ENCODE measurements around the gene COTL1. TPM values are rescaled to one million over a fixed set of nuclear protein-coding genes. Genes with fewer than 3 reads are reported as not detected.
A peak's percentile ranks its signal among the peaks of the same experiment; 100 is the strongest.

COTL1 gene
- total and polyA plus RNA-seq, 2 donors: 117 to 145 TPM

- Histone ChIP-seq H3K9me3 (ENCODE audit: control insufficient read depth in 2 of 2, insufficient read depth in 1 of 2, low read length in 1 of 2) (no peaks in the 10 kb centered on the region), H3K4me1 (ENCODE audit: control insufficient read depth in 2 of 2, insufficient read depth in 2 of 2, low read length in 2 of 2) (peaks cover 0 to 8% of the 10 kb centered on the region in 2 donors)
- WGBS: 98% methylated on average over 27 of the region's 27 CpGs
Observed at GRCh38 chr16:84659656-84660300, 41.9 kb upstream of the COTL1 start.

GRCh38 chr16:84658690-84659089, 40.8 kb upstream of the COTL1 start:
- 97% methylated on average over 11 of the region's 11 CpGs for WGBS
- Histone ChIP-seq H3K4me1 (ENCODE audit: control insufficient read depth in 2 of 2, insufficient read depth in 2 of 2, low read length in 2 of 2) (peaks cover 0 to 8% of the 10 kb centered on the region in 2 donors), H3K36me3 (ENCODE audit: control insufficient read depth in 2 of 2, insufficient read depth in 2 of 2, low read length in 1 of 2) (peaks cover 62 to 70% of the 10 kb centered on the region in 2 donors), H3K4me3 (ENCODE audit: low read length in 2 of 2) (no peak overlapping the region), H3K27me3 (ENCODE audit: control insufficient read depth in 2 of 2, insufficient read depth in 1 of 2, low read length in 1 of 2) (no peaks in the 10 kb centered on the region), H3K27ac (ENCODE audit: low read depth in 1 of 2, low read length in 1 of 2) (no peak overlapping the region), H3K9me3 (ENCODE audit: control insufficient read depth in 2 of 2, insufficient read depth in 1 of 2, low read length in 1 of 2) (no peaks in the 10 kb centered on the region)
- DNase-seq (ENCODE audit: low read depth in 6 of 9, low spot score in 9 of 9): no peak

More at GRCh38 chr16:84659656-84660300, 41.9 kb upstream of the COTL1 start:
- H3K27ac ChIP-seq (ENCODE audit: low read depth in 1 of 2, low read length in 1 of 2): no peak overlapping the region
- peaks cover 67 to 72% of the 10 kb centered on the region in 2 donors for H3K36me3 ChIP-seq (ENCODE audit: control insufficient read depth in 2 of 2, insufficient read depth in 2 of 2, low read length in 1 of 2)
- no peak overlapping the region for H3K4me3 ChIP-seq (ENCODE audit: low read length in 2 of 2)
- H3K27me3 ChIP-seq (ENCODE audit: control insufficient read depth in 2 of 2, insufficient read depth in 1 of 2, low read length in 1 of 2): no peaks in the 10 kb centered on the region
- DNase-seq (ENCODE audit: low read depth in 6 of 9, low spot score in 9 of 9): no peak

- DNase-seq (ENCODE audit: low read depth in 6 of 9, low spot score in 9 of 9): no peak
- no peak overlapping the region for H3K27ac ChIP-seq (ENCODE audit: low read depth in 1 of 2, low read length in 1 of 2)
- no peaks in the 10 kb centered on the region for H3K27me3 ChIP-seq (ENCODE audit: control insufficient read depth in 2 of 2, insufficient read depth in 1 of 2, low read length in 1 of 2)
- H3K4me1 ChIP-seq (ENCODE audit: control insufficient read depth in 2 of 2, insufficient read depth in 2 of 2, low read length in 2 of 2): peaks cover 8 to 19% of the 10 kb centered on the region in 2 donors
- no peaks in the 10 kb centered on the region for H3K9me3 ChIP-seq (ENCODE audit: control insufficient read depth in 2 of 2, insufficient read depth in 1 of 2, low read length in 1 of 2)
- WGBS: 98% methylated on average over 50 of the region's 50 CpGs
- H3K4me3 ChIP-seq (ENCODE audit: low read length in 2 of 2): no peak overlapping the region
- H3K36me3 ChIP-seq (ENCODE audit: control insufficient read depth in 2 of 2, insufficient read depth in 2 of 2, low read length in 1 of 2): peaks cover 54 to 68% of the 10 kb centered on the region in 2 donors
Observed at GRCh38 chr16:84657229-84657837, 39.5 kb upstream of the COTL1 start.

- no peak for DNase-seq (ENCODE audit: low read depth in 6 of 9, low spot score in 9 of 9)
- Histone ChIP-seq H3K36me3 (ENCODE audit: control insufficient read depth in 2 of 2, insufficient read depth in 2 of 2, low read length in 1 of 2) (peaks cover 48 to 63% of the 10 kb centered on the region in 2 donors), H3K4me3 (ENCODE audit: low read length in 2 of 2) (no peak overlapping the region), H3K27me3 (ENCODE audit: control insufficient read depth in 2 of 2, insufficient read depth in 1 of 2, low read length in 1 of 2) (no peaks in the 10 kb centered on the region), H3K27ac (ENCODE audit: low read depth in 1 of 2, low read length in 1 of 2) (no peak overlapping the region), H3K4me1 (ENCODE audit: control insufficient read depth in 2 of 2, insufficient read depth in 2 of 2, low read length in 2 of 2) (peaks cover 11 to 24% of the 10 kb centered on the region in 2 donors), H3K9me3 (ENCODE audit: control insufficient read depth in 2 of 2, insufficient read depth in 1 of 2, low read length in 1 of 2) (no peaks in the 10 kb centered on the region)
- WGBS: 92% methylated on average over 22 of the region's 22 CpGs
Observed at GRCh38 chr16:84656649-84657048, 38.8 kb upstream of the COTL1 start.

GRCh38 chr16:84654998-84655397, 37.1 kb upstream of the COTL1 start:
- Histone ChIP-seq H3K27me3 (ENCODE audit: control insufficient read depth in 2 of 2, insufficient read depth in 1 of 2, low read length in 1 of 2) (no peaks in the 10 kb centered on the region), H3K9me3 (ENCODE audit: control insufficient read depth in 2 of 2, insufficient read depth in 1 of 2, low read length in 1 of 2) (peaks cover 0 to 2% of the 10 kb centered on the region in 2 donors), H3K4me1 (ENCODE audit: control insufficient read depth in 2 of 2, insufficient read depth in 2 of 2, low read length in 2 of 2) (peaks cover 11 to 25% of the 10 kb centered on the region in 2 donors), H3K36me3 (ENCODE audit: control insufficient read depth in 2 of 2, insufficient read depth in 2 of 2, low read length in 1 of 2) (peaks cover 37 to 54% of the 10 kb centered on the region in 2 donors), H3K27ac (ENCODE audit: low read depth in 1 of 2, low read length in 1 of 2) (no peak overlapping the region), H3K4me3 (ENCODE audit: low read length in 2 of 2) (no peak overlapping the region)
- DNase-seq (ENCODE audit: low read depth in 6 of 9, low spot score in 9 of 9): no peak
- WGBS: 81% methylated on average over 6 of the region's 6 CpGs

GRCh38 chr16:84654238-84654637, 36.4 kb upstream of the COTL1 start:
- Histone ChIP-seq H3K27ac (ENCODE audit: low read depth in 1 of 2, low read length in 1 of 2) (no peak overlapping the region), H3K9me3 (ENCODE audit: control insufficient read depth in 2 of 2, insufficient read depth in 1 of 2, low read length in 1 of 2) (peaks cover 0 to 2% of the 10 kb centered on the region in 2 donors), H3K27me3 (ENCODE audit: control insufficient read depth in 2 of 2, insufficient read depth in 1 of 2, low read length in 1 of 2) (peaks cover 0 to 3% of the 10 kb centered on the region in 2 donors), H3K36me3 (ENCODE audit: control insufficient read depth in 2 of 2, insufficient read depth in 2 of 2, low read length in 1 of 2) (peaks cover 30 to 47% of the 10 kb centered on the region in 2 donors), H3K4me1 (ENCODE audit: control insufficient read depth in 2 of 2, insufficient read depth in 2 of 2, low read length in 2 of 2) (peaks cover 13 to 30% of the 10 kb centered on the region in 2 donors), H3K4me3 (ENCODE audit: low read length in 2 of 2) (no peak overlapping the region)
- 97% methylated on average over 3 of the region's 3 CpGs for WGBS
- DNase-seq (ENCODE audit: low read depth in 6 of 9, low spot score in 9 of 9): no peak

- peaks cover 0 to 2% of the 10 kb centered on the region in 2 donors for H3K9me3 ChIP-seq (ENCODE audit: control insufficient read depth in 2 of 2, insufficient read depth in 1 of 2, low read length in 1 of 2)
- WGBS: 15% methylated on average over 7 of the region's 7 CpGs
- no peak overlapping the region for H3K4me3 ChIP-seq (ENCODE audit: low read length in 2 of 2)
- peaks cover 17 to 30% of the 10 kb centered on the region in 2 donors for H3K36me3 ChIP-seq (ENCODE audit: control insufficient read depth in 2 of 2, insufficient read depth in 2 of 2, low read length in 1 of 2)
- DNase-seq (ENCODE audit: low read depth in 6 of 9, low spot score in 9 of 9): peak in 8 of 9 donors; percentile 30 to 90 (median 70)
- peak overlapping the region in 1 of 2 donors; percentile 31 for H3K27ac ChIP-seq (ENCODE audit: low read depth in 1 of 2, low read length in 1 of 2)
- H3K27me3 ChIP-seq (ENCODE audit: control insufficient read depth in 2 of 2, insufficient read depth in 1 of 2, low read length in 1 of 2): peaks cover 0 to 11% of the 10 kb centered on the region in 2 donors
- peaks cover 20 to 39% of the 10 kb centered on the region in 2 donors for H3K4me1 ChIP-seq (ENCODE audit: control insufficient read depth in 2 of 2, insufficient read depth in 2 of 2, low read length in 2 of 2)
Observed at GRCh38 chr16:84652566-84652965, 34.7 kb upstream of the COTL1 start.

- peaks cover 20 to 34% of the 10 kb centered on the region in 2 donors for H3K4me1 ChIP-seq (ENCODE audit: control insufficient read depth in 2 of 2, insufficient read depth in 2 of 2, low read length in 2 of 2)
- peaks cover 0 to 2% of the 10 kb centered on the region in 2 donors for H3K9me3 ChIP-seq (ENCODE audit: control insufficient read depth in 2 of 2, insufficient read depth in 1 of 2, low read length in 1 of 2)
- H3K27ac ChIP-seq (ENCODE audit: low read depth in 1 of 2, low read length in 1 of 2): no peak overlapping the region
- DNase-seq (ENCODE audit: low read depth in 6 of 9, low spot score in 9 of 9): no peak
- peaks cover 3 to 15% of the 10 kb centered on the region in 2 donors for H3K27me3 ChIP-seq (ENCODE audit: control insufficient read depth in 2 of 2, insufficient read depth in 1 of 2, low read length in 1 of 2)
- H3K4me3 ChIP-seq (ENCODE audit: low read length in 2 of 2): no peak overlapping the region
- peaks cover 6 to 20% of the 10 kb centered on the region in 2 donors for H3K36me3 ChIP-seq (ENCODE audit: control insufficient read depth in 2 of 2, insufficient read depth in 2 of 2, low read length in 1 of 2)
- 97% methylated on average over 20 of the region's 20 CpGs for WGBS
Observed at GRCh38 chr16:84650062-84650991, 32.4 kb upstream of the COTL1 start.
